CD4-positive, alpha-beta T cell treated with Interleukin-15 for 1 hour (primary cell): ENCODE measurements around the gene ZIC1.

ENCODE experiments used
- DNase-seq: peaks from one replicate; pipeline ENCODE4 v3.0.0-alpha.2; 2020

ZIC1 gene

GRCh38 chr3:147424581-147425387 lies 15.6 kb downstream of the ZIC1 start:
- no peak for DNase-seq

- no peak for DNase-seq
These were observed 16.3 kb downstream of the ZIC1 start for GRCh38 chr3:147425388-147425850.

- no peak for DNase-seq
These were observed 17.8 kb downstream of the ZIC1 start for GRCh38 chr3:147426931-147427330.

- DNase-seq = no peak
These were observed 18.6 kb downstream of the ZIC1 start for GRCh38 chr3:147427746-147428145.

GRCh38 chr3:147428326-147428725 lies 19.2 kb downstream of the ZIC1 start:
- DNase-seq = no peak

- no peak for DNase-seq
These were observed 19.6 kb downstream of the ZIC1 start for GRCh38 chr3:147428754-147429153.

GRCh38 chr3:147431751-147432150 lies 22.6 kb downstream of the ZIC1 start:
- DNase-seq = no peak

GRCh38 chr3:147447224-147447623 lies 38.1 kb downstream of the ZIC1 start:
- no peak for DNase-seq

GRCh38 chr3:147449669-147450068 lies 40.5 kb downstream of the ZIC1 start:
- DNase-seq = no peak

- no peak for DNase-seq
These were observed 50.0 kb downstream of the ZIC1 start for GRCh38 chr3:147458995-147459704.

- DNase-seq = no peak
These were observed 53.7 kb downstream of the ZIC1 start for GRCh38 chr3:147462856-147463255.
